ENCODE measurements around the gene TMA7B.
"Not testable (repeated sequence)": the region's sequence is repeated elsewhere in the genome, so short reads cannot be mapped to it uniquely, and the experiment has no call there.

TMA7B gene

GRCh38 chr22:39985383-39986035 is 25.3 kb downstream of the TMA7B start:
- DNase-seq = no peak

- no peak for DNase-seq
Observed at GRCh38 chr22:39988386-39989114, 28.4 kb downstream of the TMA7B start.

DNA sequence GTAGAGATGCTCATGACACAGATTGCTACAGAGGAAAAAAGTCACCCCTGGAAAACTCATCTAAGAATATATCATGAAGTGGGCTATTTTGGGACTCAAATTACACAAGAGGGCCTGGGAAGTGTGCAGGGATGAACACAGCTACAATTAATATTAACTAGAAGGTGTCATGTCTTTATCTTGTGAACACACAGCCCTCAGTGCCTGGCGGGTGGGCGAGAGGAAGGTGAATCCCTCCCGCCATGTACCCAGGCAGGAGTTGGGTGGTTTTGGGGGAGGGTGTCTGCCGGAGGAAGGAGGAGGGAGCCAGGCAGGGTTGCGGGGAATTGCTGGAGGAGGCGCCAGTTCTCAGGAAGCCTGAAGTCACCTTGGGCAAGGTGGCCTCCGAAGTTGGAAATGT is 29.4 kb downstream of the TMA7B start:
- DNase-seq = no peak

- no peak for DNase-seq
Observed at GRCh38 chr22:39990686-39991085, 30.5 kb downstream of the TMA7B start.

GRCh38 chr22:39991159-39991860 is 31.1 kb downstream of the TMA7B start:
- no peak for DNase-seq

- DNase-seq = no peak
Observed at GRCh38 chr22:39992088-39992826, 32.1 kb downstream of the TMA7B start.

DNA sequence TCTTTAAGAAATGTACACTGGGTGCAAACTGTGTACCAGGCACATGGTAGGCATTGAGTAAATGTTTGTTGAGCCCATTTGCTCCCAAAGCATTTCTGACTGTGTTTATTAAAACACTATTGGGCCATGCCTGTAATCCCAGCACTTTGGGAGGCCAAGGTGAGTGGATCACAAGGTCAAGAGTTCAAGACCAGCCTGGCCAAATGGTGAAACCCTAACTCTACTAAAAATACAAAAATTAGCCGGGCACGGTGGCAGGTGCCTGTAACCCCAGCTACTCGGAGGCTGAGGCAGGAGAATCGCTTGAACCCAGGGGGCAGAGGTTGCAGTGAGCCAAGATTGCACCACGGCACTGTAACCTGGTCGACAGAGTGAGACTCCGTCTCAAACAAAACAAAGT is 32.7 kb downstream of the TMA7B start:
- not testable (repeated sequence) for DNase-seq

DNA sequence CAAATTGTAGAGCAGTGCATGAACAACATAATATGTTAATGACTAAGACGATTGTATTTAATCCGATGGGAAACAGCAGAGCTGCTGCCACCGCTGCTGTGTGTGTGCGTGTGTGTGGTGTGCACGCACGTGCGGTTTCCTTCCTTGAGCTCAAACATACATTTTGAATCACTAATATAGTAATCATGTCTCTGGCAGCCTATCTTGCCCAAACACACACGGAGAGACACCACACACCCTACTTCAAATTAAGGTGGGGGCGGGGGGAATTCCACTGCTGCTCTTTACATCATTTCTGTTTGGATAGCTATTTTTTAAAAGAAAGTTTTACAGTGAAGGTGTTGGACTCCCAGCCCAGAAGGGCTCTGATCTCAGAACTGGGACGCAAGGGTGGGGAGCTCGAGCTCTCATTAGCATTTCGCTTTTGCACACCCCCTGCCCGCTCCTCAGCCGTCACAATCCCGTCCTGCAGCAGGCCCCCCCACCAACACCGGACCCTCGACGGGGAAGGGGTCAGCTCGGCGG is 33.9 kb downstream of the TMA7B start:
- DNase-seq = peak; percentile 44 to 60

DNA sequence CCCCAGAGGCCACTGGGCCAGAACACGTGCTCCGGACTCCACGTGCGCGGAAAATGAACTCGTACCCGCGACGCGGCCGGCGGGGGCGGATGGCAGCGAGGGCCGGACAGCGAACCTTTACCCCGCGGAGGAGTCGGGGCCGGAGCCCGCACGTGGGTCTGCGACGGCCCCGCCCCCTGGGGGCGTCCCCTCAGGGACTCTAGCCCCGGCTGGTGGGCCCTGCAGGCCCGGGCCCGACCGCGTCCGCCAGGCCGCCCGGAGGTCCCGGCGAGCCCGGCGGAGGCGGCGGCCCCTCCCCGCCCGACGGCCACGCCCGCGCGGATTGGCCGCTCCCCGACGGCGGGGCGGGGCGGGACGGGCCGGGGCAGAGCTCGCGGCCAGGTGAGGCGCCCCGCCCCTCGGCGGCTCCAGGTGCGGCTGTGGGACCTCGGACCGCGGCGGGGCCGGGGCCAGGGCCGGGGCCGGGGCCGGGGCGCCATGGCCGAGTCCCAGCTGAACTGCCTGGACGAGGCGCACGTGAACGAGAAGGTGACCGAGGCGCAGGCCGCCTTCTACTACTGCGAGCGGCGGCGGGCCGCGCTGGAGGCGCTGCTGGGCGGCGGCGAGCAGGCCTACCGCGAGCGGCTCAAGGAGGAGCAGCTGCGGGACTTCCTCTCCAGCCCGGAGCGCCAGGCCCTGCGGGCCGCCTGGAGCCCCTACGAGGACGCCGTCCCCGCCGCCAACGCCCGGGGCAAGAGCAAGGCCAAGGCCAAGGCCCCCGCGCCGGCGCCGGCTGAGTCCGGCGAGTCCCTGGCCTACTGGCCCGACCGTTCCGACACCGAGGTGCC is 34.6 kb downstream of the TMA7B start, which contains the start of gene FAM83F:
FAM83F (plus strand) TSS at position 389 of the 827 bp plus-strand sequence; CDS start at position 478, 89 bp downstream.
- DNase-seq = peak; percentile 39 to 57

DNA sequence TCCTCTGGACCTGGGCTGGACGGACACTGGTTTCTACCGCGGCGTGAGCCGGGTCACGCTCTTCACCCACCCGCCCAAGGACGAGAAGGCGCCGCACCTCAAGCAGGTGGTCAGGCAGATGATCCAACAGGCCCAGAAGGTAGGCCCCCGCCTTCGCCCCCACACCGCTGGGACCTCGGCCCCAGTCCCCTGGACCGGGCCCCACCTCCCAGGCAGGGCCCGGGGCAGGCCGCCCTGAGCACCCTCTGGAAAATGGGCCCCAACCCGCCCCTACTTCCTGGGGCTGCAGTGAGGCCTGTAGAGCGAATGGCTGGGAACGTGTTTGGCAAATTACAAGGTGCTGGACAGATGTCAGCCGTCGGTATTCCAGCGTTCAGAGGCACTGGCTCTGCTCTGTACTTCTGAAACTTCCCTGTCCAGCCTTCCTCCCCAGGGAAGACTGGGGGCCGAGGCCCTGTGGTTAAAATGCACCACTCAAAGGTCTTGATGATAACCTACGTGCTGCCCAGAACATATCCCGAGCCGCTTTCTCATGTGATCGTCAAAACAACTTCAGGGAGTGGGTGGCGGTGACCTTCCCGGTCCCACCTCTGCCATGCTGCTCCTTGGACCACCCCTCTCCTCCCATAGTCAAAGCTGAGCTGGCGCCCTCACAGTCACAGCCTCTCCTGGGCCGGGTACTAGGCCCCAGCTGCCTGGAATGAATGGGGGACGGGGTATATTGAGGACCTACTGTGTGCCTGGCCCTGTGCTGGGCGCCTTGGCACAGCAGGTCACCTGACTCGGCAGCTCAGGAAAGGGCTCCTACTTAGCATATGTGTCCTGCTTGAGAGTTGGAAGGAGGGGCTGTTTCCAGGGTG is 35.4 kb downstream of the TMA7B start:
- DNase-seq = no peak

DNA sequence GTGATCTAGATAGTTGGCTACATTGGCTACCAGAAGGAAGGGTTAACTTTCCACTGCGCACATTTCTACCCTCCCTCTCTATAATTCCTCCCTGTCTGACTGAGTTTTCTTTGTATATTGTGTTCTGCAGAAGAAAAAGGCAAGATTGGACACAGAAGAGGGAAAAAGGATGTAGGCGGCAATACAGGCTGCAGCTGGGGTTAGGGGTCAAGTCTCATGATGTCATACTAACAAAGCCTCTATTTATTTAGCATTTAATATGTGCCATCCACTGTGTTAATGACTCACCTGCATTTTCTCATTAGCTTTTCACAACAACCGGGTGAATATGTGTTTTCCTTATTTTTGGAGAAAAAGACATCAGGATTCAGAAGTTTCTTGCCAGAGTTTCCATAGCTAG is 36.5 kb downstream of the TMA7B start:
- DNase-seq = no peak

DNA sequence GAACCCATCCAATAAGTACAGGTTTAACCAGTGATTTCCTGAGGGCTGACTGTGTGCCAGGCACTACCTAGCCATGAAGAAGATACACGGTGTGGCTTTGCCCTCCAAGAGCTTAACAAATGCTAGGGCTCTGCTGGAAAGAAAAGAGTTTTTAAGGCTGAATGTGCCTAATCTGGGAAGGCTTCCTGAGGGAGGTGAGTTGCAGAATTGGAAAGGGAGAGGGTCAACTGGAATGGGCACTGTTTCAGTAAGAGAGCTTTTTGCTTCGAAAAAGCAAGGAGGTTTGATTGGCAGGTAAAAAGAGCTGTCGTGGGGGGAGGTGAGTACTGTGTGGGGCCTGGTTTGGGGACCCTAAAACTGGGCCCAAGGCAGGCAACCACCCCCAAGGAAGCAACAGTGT is 37.2 kb downstream of the TMA7B start:
- DNase-seq = no peak

- no peak for DNase-seq
Observed at GRCh38 chr22:39997939-39998726, 37.9 kb downstream of the TMA7B start.

DNA sequence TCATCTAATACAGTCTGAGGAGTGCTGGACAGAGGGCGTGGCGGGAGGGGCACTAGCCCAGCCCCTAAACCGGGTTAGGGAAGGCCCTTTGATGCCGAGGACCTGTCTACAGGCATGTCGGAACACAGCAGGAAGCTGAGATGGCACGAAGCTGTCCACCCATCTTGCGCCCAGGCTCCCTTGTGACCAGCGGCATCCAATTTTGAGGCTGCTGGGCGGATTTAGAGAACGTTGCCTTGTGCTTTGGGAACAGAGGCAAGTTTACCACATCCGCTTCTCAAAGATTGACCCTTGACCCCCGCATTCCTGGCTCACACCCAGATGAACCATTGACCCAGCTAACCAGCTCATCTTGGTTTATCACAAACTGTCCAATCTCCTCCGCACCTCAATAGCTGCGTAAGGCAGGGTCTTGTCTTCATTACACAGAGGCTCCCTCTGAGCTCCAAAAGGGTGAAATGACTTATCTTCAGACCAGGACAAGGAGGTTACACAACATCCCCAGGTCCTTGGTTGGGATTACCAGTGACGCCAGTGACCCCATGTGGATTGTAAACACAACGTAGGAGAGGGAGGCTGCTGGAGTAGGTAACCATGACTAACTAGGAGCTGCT is 39.1 kb downstream of the TMA7B start:
- DNase-seq = no peak

DNA sequence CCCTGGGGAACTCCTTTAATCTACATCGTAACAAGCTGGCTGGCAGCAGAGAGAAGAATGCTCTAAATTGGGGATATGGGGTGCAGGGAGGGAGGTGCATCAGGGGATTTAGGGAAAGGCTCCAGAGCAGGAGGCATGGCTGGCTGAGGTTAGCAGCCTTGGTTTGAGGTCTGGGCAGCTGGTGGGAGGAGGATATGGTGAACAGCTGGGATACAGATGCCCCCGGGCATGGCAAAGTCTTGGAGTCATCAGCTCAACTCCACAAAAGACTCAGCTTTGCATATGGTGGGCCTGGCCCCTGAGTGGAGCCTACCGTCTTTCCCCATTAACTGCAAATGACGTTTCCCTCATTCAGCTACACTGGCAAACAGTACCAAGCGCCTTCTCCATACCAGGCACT is 40.0 kb downstream of the TMA7B start:
- no peak for DNase-seq

DNA sequence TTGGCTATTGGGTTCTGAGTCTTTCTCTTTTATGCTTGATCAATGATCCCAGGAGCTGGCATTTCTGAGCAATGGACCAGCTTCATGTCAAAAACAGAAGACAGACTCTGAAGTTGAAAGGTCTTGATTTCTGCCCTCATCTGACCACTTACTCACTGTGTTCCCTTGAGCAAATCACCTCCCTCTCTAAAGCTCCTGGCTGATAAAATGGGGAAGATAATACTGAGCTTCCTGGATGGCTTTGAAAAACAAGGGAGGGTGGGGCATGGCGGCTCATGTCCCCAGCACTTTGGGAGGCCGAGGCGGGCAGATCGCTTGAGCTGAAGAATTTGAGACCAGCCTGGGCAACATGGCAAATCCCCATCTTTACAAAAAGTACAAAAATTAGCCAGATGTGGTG is 40.9 kb downstream of the TMA7B start:
- DNase-seq = no peak

DNA sequence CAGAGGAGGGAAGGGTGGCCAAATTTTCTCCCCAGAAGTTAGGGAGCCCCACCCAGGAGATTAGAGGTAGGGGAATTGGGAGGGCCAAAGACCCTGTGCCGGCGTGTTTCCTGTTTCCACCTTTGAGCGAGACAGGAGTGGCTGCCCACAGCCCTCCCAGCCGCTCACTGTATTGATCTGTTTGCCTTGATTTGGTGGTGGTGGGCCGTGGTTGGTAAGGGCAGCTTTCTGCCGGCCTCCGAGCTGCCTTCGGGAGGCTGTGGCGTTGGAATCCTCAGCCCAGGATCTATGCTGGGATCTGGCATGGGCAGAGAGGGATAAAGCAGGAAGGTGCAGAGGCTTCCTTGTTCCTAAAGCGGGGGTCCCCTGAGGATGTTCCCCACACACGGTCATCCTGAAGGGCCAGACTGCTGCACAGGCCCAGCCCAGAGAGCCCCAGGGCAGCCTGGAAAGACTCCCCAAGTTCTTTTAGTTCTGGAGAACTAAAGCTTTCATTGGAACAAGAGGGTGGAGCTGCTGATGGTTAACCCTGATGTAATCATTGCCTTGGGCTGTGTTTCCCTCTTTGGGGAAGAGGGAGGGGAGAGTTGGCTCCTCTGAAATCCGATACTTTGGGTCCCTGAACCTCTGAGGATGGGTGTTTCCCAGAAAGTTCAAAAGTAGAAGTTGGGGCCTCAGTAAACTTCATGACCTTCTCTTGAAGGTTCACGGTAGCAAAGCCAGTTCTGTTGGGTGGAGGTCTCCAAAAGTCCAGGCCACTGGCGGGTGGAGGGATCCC is 41.8 kb downstream of the TMA7B start:
- DNase-seq = no peak

- DNase-seq = no peak
Observed at GRCh38 chr22:40002935-40003715, 42.9 kb downstream of the TMA7B start.
